ENCODE data around the gene NEDD4.
"Not testable (repeated sequence)": the region's sequence is repeated elsewhere in the genome, so short reads cannot be mapped to it uniquely, and the experiment has no call there.

NEDD4 gene

DNA sequence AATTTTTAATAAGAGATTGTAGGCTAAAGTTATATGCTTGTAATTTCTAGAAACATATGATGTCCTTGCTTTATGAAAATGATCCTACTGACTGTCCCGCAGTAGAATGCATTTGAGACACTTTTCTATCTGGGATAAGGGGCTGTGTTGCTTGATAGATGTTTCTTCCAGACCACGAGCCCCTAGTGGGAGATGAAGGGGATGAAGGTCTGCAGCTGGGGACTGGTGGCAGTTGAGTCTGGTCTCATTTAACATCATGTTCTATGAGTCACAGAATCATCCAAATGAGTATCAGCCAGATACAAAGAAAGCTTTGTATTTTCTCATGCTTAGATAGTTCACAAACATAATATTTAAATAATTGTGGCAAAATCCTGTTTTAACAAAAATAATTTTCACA lies 166.2 kb downstream of the NEDD4 start:
- TF ChIP-seq, protein P1, sequence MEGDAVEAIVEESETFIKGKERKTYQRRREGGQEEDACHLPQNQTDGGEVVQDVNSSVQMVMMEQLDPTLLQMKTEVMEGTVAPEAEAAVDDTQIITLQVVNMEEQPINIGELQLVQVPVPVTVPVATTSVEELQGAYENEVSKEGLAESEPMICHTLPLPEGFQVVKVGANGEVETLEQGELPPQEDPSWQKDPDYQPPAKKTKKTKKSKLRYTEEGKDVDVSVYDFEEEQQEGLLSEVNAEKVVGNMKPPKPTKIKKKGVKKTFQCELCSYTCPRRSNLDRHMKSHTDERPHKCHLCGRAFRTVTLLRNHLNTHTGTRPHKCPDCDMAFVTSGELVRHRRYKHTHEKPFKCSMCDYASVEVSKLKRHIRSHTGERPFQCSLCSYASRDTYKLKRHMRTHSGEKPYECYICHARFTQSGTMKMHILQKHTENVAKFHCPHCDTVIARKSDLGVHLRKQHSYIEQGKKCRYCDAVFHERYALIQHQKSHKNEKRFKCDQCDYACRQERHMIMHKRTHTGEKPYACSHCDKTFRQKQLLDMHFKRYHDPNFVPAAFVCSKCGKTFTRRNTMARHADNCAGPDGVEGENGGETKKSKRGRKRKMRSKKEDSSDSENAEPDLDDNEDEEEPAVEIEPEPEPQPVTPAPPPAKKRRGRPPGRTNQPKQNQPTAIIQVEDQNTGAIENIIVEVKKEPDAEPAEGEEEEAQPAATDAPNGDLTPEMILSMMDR (IDR thresholded peaks at IDR 0.05; ENCODE audit: low read depth, low read length): no peak
- Histone ChIP-seq H3K4me3 (ENCODE audit: low read depth, low read length) (no peak overlapping the region), H3K27me3 (ENCODE audit: insufficient read depth, low read depth, severe bottlenecking) (no peaks in the 10 kb centered on the region), H3K36me3 (no peaks in the 10 kb centered on the region; the same call in 1 of the 2 replicates), H3K27ac (no peak overlapping the region), H3K9me3 (ENCODE audit: severe bottlenecking) (no peaks in the 10 kb centered on the region)
- no peak for DNase-seq

GRCh38 chr15:55824857-55825613 lies 168.4 kb downstream of the NEDD4 start:
- no peak overlapping the region for H3K27ac ChIP-seq
- peak; percentile 19 for DNase-seq
- H3K4me3 ChIP-seq (ENCODE audit: low read depth, low read length): no peak overlapping the region
- no peaks in the 10 kb centered on the region for H3K36me3 ChIP-seq
- TF ChIP-seq, protein P1 (IDR thresholded peaks at IDR 0.05; ENCODE audit: low read depth, low read length): peak; percentile 53
- H3K27me3 ChIP-seq (ENCODE audit: insufficient read depth, low read depth, severe bottlenecking): no peaks in the 10 kb centered on the region
- no peaks in the 10 kb centered on the region for H3K9me3 ChIP-seq (ENCODE audit: severe bottlenecking)

GRCh38 chr15:55823699-55824340 lies 169.6 kb downstream of the NEDD4 start:
- Histone ChIP-seq H3K27me3 (ENCODE audit: insufficient read depth, low read depth, severe bottlenecking) (no peaks in the 10 kb centered on the region), H3K9me3 (ENCODE audit: severe bottlenecking) (no peaks in the 10 kb centered on the region), H3K36me3 (no peaks in the 10 kb centered on the region), H3K4me3 (ENCODE audit: low read depth, low read length) (no peak overlapping the region), H3K27ac (no peak overlapping the region)
- TF ChIP-seq, protein P1 (IDR thresholded peaks at IDR 0.05; ENCODE audit: low read depth, low read length): no peak
- DNase-seq: no peak

DNA sequence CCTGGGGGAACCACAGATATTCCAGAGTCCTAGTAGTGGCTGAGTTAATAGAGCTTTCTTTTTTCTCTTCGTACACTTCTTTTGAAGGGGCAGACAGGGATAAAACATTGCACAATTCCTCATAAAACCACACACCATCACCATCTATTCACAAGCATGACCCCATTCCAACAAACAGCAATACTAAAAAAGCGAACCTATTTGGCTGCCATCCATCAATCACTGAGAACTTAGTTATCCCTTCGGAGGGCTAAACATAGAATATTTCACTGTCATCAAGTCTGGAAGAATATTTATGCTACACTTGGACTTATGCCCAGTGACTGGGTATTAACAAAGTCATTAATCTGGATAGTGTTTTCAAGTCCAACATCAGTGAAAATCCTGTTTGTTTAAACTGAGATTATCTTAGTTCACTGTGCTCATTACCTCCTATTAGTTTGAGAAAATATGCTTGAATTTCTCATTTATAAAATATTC lies 170.2 kb downstream of the NEDD4 start:
- no peaks in the 10 kb centered on the region for H3K36me3 ChIP-seq
- TF ChIP-seq, protein P1 (IDR thresholded peaks at IDR 0.05; ENCODE audit: low read depth, low read length): no peak
- no peaks in the 10 kb centered on the region for H3K9me3 ChIP-seq (ENCODE audit: severe bottlenecking)
- no peaks in the 10 kb centered on the region for H3K27me3 ChIP-seq (ENCODE audit: insufficient read depth, low read depth, severe bottlenecking)
- H3K27ac ChIP-seq: no peak overlapping the region
- no peak for DNase-seq
- H3K4me3 ChIP-seq (ENCODE audit: low read depth, low read length): no peak overlapping the region

DNA sequence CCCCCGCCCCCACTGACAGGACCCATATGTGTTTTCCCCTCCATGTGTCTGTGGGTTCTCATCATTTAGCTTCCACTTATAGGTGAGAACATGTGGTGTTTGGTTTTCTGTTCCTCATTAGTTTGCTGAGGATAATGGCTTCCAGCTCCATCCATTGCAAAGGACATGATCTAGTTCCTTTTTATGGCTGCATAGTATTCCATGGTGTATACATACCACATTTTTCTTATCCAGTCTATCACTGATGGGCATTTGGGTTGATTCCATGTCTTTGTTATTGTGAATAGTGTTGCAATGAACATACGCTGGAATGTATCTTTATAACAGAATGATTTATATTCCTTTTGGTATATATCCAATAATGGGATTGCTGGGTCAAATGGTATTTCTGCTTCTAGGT lies 171.7 kb downstream of the NEDD4 start:
- H3K27me3 ChIP-seq (ENCODE audit: insufficient read depth, low read depth, severe bottlenecking); H3K9me3 ChIP-seq (ENCODE audit: severe bottlenecking); DNase-seq; H3K36me3 ChIP-seq; H3K27ac ChIP-seq; H3K4me3 ChIP-seq (ENCODE audit: low read depth, low read length): not testable (repeated sequence)

DNA sequence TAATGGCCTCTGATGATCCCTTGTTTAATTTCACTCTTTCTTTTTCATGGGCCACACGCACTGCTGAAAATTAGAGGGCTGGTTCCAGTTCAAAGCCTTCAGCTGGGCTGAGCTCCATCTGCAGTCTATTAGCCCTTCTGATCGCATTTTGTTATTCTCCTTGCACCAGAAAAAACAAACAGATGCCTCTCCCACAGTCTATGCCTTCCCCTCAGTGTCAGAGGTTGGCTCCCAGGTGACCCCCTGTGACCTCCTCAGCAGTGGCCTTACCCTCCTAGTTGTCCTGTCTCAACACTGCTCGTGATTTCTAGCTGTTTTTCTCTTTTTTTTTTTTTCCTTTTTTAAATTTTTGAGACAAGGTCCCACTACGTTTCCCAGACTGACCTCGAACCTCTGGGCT lies 173.4 kb downstream of the NEDD4 start:
- H3K27me3 ChIP-seq (ENCODE audit: insufficient read depth, low read depth, severe bottlenecking): no peaks in the 10 kb centered on the region
- no peak overlapping the region for H3K27ac ChIP-seq
- TF ChIP-seq, protein P1 (IDR thresholded peaks at IDR 0.05; ENCODE audit: low read depth, low read length): no peak
- H3K36me3 ChIP-seq: no peaks in the 10 kb centered on the region
- no peak overlapping the region for H3K4me3 ChIP-seq (ENCODE audit: low read depth, low read length)
- no peaks in the 10 kb centered on the region for H3K9me3 ChIP-seq (ENCODE audit: severe bottlenecking)
- DNase-seq: no peak

Data from WERI-Rb-1 (cell line).